GM18505 (cell line): Measurements from ENCODE around the gene ZFYVE21.

Experiments used
- ATAC-seq: cut with Tn5 transposase; IDR thresholded peaks from one replicate; pipeline ENCODE4 v1.9.1; 2021; ENCODE audit not compliant: unreplicated experiment
- POLR2A ChIP-seq: IDR thresholded peaks from 4 replicates; pipeline ENCODE4 v1.6.1; 2011; ENCODE audit warnings: borderline replicate concordance; ENCODE audit not compliant: insufficient read depth, insufficient read length; ENCODE audit errors: extremely low read depth

The ZFYVE21 gene

DNA sequence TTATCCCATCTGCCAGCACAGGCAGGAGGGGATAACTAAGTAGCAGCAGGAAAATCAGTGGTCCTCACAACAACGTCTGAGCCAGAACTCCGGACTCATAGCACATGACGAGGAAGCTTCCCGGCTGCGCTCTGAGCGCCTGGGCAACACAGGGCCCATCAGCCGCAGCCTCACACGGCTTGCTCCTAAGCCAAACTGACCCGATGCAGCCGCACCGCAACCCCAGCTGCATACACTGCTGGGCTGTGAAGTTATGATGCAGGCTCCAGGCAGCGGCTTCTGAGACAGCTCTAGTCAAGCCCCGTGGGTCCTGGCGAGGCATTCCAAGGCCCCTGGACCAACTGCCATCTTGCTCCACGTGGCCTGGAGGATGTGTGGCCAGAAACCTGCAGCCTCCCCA is 28.1 kb downstream of the ZFYVE21 start:
- no peak for ATAC-seq
- no peak for TF ChIP-seq POLR2A

DNA sequence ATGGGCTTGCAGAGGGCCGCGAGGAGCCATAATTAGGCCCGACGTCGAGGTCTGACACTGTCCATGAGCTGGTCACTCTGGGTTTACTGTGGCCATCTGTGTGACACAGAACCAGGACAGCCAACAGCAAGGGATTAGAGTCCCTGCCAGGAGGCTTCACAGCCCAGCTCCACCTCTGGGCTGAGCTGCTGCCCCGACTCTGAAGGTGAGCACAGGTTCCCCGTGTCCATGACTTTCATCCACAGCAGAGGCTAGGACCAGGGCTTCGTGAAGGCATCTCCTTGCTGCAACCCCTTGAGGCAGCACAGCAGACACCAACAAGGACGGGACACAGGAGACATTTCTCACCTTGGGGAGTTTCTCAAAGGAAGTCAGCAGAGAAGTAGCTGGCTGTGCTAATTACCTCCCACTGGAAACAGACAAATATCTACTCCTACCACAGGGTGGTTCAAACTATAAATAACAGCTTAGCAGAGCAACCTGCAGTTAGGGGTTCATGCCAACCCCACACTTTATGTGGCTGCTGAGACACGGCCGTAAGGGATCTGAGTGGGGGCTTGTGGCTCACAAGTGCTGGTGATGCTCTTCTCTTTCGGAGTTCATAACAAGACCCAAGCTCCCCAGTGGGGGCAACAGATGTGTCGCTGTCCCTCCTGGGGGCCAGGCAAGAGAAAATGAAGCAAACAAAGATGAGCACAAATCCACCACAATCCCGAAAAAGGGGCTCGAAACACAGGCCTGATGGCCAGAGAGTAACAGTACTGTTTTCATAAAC is 29.2 kb downstream of the ZFYVE21 start:
- no peak for ATAC-seq
- TF ChIP-seq POLR2A: no peak

GRCh38 chr14:103745424-103745823 is 29.8 kb downstream of the ZFYVE21 start:
- no peak for ATAC-seq
- TF ChIP-seq POLR2A: no peak

GRCh38 chr14:103746701-103747100 is 31.1 kb downstream of the ZFYVE21 start:
- TF ChIP-seq POLR2A: no peak
- no peak for ATAC-seq

GRCh38 chr14:103748534-103748857 is 32.9 kb downstream of the ZFYVE21 start:
- no peak for ATAC-seq
- TF ChIP-seq POLR2A: no peak

DNA sequence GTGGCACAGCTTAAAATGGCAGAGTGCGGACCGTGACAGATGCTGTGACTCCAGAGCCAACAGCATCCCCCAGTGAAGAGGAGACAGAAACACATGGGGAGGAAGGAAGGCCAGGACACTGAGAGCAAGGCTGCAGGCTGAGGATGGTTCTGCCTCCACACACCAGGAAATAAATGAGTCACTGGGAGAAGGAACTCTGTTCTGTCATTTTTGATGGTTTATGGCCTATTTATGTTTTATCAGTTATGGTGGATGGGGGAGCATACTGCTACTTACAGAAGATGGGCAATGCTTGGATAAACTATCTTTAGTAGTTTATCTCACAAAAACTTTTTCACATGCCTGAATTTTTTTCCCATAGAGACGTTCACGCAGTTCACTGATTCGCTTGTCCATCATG is 33.8 kb downstream of the ZFYVE21 start:
- no peak for ATAC-seq

GRCh38 chr14:103749860-103750259 is 34.2 kb downstream of the ZFYVE21 start:
- no peak for TF ChIP-seq POLR2A
- no peak for ATAC-seq

More for the DNA sequence above, 33.8 kb downstream of the ZFYVE21 start:
- TF ChIP-seq POLR2A: no peak

DNA sequence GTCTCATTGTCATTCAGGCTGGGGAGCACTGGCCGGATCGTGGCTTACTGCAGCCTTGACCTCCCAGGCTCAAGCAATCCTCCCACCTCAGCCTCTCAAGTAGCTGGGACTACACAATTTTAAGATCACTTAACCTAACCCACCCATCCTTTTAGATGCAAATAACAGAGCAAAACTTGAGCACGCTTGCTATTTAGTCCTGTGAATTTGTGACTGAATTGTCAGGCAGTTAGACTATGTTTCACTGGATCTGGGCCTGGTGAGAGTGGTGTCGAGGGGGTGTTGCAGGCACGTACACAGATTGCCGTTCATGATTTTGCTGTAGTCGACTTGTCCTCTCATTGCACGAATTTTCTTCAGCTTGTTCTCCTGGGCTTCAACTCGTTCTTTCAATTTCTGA is 38.2 kb downstream of the ZFYVE21 start:
- TF ChIP-seq POLR2A: no peak
- no peak for ATAC-seq

DNA sequence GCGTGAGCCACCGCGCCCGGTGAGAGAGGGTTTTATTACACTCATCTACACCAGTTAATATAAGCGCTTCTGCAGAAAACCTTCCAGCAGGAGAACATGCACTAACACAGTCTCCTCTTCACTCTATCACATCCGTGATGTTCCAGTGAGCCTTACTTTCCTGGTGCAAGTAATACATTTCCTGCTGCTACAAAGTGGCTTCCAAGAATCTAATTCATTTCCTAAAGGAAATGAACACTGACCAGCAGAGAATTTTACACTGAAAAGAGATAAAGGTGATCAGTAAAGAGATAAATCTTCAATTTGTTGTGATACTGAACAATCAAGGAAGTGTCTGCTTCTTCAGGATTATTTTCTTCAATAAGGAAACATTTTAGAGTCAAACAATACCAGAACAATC is 39.5 kb downstream of the ZFYVE21 start:
- TF ChIP-seq POLR2A: no peak
- no peak for ATAC-seq

DNA sequence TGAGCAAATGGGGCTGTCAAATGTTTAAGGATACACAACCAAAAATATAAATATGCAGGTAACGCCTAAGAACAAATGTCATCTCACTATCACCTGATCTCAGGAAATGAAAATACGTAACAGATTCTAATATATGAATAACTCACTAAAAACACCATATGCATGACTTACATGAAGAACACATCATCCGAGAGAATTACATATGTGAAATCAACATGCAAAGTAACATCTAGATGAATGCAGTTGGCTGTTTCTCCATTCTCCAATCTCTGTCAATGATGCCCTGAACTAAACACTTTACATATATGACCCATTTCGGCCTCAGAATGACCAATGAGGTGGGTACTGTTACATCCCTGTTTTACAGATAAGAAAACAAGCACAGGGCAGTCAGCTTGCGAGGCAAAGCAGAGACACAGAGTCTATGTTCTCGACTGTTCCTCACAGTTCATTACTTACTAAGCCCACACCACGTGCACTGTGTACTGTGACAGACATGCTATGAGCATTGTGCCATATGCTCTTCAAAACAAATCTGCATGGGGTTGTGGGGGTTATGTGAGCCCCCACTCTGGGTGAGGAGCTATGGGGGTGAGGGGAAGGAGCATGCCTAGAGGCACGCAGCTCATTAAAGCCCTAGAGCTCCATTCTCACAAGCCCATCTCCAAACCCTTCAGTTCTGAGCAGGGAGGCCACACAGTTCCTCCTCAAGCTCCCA is 42.6 kb downstream of the ZFYVE21 start:
- ATAC-seq: no peak
- TF ChIP-seq POLR2A: no peak

GRCh38 chr14:103762036-103762435 is 46.4 kb downstream of the ZFYVE21 start:
- no peak for TF ChIP-seq POLR2A
- ATAC-seq: no peak

DNA sequence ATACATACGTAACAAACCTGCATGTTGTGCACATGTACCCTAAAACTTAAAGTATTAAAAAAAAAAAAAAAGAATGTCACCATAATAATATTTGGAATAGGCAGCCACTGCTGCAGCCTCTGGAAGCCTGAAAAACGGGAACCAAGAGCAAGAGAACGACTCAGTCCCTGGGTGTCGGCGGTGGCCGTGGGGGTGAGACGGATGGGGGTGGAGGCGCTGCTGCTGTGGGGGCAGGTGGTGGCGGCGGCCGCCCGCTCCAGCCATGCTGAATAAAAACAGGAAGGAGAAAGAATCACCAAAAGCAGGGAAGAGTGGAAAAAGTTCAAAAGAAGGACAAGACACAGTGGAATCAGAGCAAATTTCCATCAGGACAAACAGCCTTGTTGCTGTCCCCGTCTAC is 46.9 kb downstream of the ZFYVE21 start:
- TF ChIP-seq POLR2A: no peak
- ATAC-seq: no peak

DNA sequence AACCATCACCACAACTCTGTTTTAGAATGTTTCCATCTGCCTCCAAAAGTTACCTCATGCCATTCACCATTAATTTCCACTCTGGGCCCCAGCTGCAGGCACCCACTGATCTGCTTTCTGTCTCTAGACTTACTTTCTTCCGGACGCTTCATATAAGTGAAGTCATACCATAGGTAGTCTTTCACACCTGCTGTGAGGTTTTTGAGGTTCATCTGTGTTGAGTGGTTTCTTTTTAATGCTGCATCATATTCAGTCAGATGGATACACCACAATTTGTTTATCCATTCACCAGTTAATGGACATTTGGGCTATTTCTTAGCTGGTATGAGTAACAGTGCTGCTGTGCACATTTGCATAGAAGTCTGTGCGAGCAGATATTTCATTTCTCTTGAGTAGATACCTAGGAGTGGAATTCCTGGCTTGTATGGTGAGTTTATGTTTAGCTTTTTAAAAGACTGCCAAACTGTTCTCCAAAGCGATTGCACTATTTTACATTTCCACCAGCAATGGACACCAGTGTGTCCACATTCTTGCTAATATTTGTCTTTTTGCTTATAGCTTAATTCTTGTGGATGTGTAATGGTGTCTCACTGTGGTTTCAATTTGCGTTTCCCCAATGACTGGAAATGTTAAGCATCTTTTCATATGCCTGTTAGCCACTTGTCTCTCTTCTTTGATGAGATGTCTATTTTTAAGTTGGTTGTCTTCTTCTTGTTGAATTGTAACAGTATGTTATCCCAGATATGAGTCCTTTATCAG is 48.3 kb downstream of the ZFYVE21 start:
- ATAC-seq: no peak
- no peak for TF ChIP-seq POLR2A

DNA sequence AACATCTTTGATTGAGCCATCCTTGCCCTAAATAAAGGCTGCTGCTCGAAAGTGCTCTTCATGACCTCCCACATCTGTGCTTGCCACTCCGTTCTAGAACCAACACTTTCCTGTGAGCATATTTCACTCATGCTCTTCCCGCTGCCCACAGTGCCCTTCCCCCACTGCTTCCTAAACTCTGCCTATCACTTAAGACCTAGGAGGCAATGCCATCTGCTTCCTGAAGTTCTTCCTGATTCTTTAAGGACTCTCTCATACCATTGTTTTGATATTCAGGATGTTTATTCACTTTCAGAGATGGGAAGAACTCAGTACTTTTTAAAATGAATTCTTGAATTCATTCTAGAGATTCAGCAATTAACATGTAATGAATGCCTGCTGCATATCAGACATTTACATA is 49.9 kb downstream of the ZFYVE21 start:
- no peak for ATAC-seq
- no peak for TF ChIP-seq POLR2A

DNA sequence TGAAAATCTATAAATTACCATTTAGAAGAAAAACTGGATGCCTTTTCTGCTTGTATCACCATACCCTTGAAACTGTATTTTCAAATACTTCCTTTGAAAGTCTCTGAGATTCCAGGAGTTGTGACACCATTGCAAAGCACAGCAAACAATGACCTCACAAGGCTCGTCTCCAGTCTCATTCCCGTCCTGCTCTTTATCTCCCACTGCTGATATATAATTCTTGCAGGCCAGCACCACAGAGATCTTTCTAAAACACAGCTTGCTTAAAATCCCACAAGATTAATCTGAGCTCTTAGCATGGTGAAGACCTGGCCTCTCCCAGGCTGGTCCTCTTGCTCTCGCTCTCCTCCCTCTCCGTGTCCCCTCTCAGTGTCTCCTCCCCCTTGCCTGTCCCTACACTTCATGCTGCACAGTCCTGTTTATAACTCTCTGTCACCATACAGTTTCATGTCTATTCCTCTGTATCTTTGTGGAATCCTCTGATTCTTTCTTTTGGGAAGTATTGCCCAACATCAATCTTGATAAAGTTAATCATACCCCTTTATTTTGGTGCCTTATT is 51.8 kb downstream of the ZFYVE21 start:
- no peak for TF ChIP-seq POLR2A
- ATAC-seq: no peak
